Stimulated activated CD8-positive, alpha-beta memory T cell treated with anti-CD3 and anti-CD28 coated beads, Interleukin-12 subunit alpha, Interleukin-12 subunit beta, amount 100 ng/mL, for 1 hour (primary cell): Measurements from ENCODE around the gene APPL2.
"Not testable (repeated sequence)": the region's sequence is repeated elsewhere in the genome, so short reads cannot be mapped to it uniquely, and the experiment has no call there.

Experiments
- DNase-seq: peaks from one replicate; pipeline ENCODE4 v3.0.0-alpha.2; 2020; ENCODE audit warnings: low read depth

The APPL2 gene

DNA sequence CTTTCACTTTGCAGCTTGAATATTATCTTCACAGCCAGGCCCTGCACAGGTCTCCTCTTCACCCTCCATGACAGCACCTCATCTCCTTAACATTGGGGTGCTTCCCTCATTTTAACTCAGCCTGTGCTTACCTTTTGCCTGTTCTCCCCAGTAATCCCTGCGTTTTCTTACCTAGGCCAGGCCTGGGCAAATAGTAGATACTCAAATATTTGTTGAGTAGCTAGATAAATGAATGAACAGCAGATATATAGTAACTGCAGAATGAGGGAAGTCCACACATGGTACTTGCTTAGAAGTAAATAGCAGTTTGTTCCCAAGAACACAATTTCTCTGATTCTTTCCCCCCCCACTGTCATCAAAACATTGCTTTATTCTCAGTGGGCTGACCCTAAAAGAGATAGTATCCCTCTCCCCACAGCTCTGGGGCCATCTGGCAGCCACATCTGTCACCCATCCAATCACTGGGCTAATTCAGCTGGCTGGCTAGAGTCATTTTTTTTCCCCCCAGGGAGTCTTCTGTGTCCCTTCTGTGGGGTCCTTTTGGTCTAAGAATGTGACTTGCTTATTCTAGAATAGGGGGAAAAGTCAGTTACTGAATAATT lies 43.2 kb downstream of the APPL2 start:
- DNase-seq: no peak

DNA sequence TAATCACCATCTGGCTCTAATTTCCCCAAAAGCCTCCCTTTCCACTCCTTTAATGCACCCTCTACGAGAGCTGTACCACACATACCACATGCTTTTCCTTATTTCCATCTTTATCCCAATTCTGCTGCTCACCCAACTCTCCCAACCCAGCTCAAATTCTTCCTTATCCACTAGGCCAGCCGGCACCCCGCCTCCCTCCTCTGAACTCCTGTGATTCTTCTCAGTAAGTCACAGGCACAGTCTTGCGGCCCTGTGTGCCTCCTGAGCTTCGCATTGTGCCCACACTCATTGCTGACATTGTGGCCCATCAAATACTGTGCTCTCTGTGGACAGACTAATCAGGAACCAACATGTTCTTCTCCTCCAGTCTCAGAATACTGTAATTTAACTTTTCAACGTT lies 45.4 kb downstream of the APPL2 start:
- DNase-seq: no peak

DNA sequence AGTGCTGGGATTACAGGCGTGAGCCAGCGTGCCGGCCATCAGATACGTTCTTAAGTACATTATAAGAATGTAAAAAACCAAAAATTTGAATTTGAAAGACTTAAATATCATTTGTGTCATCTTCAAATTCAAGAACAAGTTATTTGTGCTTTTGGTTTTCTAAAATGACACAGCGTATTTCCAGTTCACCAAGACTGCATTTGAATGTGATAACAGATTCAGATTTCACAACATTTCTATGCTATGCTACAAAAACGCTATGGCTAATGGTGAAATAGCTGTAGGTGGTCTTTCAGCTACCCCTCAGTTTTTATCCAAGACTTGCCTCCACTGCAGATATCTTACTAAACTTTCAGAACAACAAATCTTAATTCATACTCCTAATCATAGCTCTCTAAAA lies 46.7 kb downstream of the APPL2 start:
- no peak for DNase-seq

DNA sequence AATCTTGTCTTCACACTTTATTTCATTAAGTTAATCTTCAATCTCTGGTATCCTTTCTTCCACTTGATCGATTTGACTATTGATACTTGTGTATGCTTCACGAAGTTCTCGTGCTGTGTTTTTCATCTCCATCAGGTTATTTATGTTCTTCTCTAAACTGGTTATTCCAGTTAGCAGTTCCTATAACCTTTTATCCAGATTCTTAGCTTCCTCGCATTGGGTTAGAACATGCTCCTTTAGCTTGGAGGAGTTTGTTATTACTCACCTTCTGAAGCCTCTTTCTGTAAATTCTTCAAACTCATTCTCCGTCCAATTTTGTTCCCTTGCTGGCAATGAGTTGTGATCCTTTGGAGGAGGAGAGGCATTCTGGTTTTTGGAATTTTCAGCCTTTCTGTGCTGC lies 52.0 kb downstream of the APPL2 start:
- DNase-seq: not testable (repeated sequence)

DNA sequence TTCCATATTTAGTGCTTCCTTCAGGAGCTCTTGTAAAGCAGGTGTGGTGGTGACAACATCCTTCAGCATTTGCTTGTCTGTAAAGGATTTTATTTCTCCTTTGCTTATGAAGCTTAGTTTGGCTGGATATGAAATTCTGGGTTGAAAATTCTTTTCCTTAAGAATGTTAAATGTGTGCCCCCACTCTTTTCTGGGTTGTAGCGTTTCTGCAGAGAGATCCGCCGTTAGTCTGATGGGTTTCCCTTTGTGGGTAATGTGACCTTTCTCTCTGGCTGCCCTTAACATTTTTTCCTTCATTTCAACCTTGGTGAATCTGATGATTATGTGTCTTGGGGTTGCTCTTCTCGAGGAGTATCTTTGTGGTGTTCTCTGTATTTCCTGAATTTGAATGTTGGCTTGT lies 52.6 kb downstream of the APPL2 start:
- not testable (repeated sequence) for DNase-seq

DNA sequence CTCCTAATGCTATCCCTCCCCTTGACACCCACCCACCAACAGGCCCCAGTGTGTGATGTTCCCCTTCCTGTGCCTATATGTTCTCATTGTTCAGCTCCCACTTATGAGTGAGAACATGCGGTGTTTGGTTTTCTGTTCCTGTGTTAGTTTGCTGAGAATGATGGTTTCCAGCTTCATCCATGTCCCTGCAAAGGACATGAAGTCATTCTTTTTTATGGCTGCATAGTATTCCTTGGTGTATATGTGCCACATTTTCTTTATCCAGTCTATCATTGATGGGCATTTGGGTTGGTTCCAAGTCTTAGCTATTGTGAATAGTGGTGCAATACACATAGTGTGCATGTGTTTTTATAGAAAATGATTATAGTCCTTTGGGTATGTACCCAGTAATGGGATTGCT lies 56.9 kb downstream of the APPL2 start:
- DNase-seq: not testable (repeated sequence)

DNA sequence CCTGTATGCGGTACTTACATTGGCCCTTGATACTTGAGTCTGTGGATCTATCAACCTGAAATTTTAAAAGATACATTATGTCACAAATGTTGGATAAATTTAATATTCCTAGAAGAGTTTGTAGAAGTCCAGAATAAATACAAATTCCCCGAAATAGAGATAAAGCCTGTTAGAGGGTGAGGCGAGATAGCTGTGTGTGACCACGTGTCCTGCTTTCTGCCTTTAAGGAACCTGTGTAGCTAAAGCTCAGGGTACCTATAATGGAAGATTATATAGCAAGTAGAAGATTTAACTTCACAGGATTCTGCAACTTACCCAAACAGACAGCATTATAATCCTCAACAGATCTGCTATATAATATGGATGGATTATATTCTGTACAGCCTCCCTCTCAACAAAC lies 58.8 kb downstream of the APPL2 start:
- DNase-seq: no peak

DNA sequence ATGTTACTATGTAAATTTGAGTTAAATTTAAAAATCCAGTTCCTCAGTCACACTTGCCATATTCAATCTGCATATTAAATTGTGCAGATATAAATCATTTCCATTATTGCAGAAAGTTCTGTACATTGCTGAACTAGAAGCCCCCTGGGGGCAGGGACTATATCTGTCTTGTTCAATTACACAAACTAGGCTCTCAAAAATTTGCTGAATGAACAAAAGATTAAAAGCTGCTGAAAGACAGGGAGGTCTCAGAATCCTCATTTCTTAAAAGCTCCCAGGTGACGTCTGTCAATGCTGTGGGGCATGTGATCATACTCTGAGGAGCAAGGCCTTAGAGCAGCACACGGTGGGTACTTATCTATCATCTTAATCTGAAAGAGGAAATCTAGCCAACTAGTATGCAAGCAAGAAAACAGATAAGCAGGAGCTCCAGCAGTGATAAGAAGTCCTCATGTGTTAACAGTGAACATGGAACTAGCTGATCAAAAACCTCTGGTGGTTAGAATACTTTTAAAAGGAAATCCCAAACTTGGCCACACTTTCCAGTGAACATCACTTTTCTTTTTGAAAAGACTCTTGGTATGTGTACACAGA lies 60.5 kb downstream of the APPL2 start:
- DNase-seq: no peak

DNA sequence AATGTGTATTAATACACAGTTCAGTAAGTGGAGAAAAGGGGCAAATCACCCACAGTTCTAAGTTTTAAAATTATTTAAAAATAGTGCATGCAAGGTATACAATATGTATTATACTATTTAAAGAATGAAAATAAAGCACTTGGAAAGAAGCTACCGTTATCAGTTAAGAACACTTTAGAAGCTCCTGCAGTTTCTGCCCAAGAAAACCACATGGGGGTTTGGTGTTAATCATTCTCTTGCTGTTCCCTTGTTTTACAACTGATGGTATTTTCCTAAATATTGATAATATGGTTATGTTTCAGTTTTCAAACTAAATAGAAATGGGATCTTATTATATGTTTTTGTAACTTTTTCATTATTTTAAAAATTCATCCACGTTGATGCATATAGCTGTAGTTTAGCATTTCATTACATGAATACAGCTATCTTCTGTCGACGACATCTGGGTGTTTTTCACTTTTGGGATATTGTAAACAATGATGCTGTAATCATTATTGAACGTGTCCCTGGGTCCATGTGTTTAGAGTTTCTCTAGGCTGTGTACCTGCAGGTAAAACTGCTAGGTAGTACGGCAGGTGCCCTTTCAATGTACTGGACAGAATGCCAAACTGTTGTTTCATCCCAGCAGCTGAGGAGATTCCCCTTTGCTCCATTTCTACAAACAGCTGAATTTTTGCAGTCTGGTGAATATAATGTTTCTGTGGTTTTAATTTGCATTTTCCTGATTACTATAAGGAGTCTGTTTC lies 64.1 kb downstream of the APPL2 start:
- no peak for DNase-seq

DNA sequence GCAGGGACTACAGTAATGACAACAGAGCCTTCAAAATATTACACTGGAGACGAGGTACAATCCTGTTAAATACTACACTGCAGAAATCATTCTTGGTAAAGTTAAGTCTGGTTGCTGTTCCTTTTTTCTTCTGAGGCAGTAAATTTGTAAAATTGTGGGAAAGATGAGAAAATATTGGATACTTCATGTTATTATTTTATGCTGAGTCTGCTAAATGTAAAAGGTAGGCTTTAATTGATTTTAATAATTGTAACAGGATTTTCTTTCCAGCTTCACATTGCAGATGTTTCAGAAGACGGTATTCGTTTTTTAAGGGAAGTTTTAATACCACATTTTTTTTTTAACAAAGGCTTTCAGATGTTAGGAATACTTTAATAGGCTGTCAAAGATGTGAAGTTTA lies 65.8 kb downstream of the APPL2 start:
- DNase-seq: no peak

DNA sequence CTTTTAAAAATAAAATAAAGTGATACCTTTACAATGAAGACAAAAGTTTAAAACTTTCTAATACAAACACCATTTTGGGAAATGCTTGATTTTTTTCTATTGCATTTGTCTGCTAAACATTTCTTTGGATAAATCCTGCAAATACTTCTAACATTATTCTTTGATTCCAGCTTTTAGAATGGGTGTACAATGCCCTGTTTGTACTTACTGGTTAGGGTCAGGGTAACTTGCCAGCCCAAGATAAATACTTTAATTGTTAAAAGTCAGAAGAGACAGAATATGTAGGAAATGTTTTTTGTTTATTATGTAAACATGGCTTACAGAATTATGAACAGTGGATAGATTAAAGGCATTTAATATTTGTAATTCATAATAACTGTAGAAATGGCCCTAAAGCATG lies 68.0 kb downstream of the APPL2 start:
- no peak for DNase-seq

DNA sequence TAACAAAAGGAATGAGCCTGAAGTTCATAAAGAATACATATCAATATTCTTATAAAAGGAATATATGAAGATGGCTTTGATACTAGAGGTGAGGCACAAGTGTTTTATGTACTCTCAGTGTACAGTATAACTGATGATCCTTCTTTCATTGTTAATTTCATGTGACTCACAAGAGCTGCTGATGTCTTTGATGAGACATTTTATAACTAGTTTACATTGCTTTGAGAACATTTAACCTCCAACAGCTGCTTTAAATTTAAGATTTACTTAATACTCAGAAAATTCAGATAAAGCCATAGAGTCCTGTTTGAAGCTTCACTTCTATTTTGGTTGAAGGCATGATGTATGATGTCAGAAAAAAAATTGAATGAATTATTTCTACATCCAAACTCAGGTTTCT lies 68.6 kb downstream of the APPL2 start:
- DNase-seq: no peak

DNA sequence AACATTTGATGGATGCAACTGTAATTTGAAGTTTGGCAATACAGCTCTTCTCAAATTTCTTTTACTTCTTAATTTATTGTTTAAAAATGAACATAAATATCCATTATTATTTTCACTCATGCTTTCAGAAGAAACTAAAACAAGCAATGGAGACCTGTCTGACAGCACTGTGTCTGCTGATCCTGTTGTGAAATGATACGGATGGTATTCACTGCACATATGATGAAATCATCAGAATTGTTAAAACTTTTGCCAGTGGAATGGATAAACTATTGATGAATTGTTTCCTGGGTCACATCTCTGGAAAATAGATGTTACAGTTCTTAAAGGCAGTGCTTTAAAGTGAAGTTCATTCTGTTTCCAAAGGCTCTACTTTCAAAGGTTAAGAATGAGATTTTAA lies 69.2 kb downstream of the APPL2 start:
- no peak for DNase-seq

DNA sequence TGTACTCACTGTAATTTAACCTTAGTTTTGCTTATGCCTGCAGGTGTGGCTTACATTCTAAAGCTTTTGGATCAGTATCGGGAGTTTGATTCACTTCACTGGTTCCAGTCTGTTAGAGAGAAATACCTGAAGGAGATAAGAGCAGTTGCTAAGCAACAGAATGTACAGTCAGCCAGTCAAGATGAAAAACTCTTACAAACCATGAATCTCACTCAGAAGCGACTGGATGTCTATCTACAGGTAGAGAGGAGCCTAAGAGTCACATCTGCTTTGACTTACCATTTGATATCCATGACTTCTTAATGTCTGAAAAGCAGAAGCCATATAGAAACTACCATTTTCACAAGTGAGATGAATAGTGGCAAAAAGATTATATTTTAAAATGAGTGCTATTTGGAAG lies 71.9 kb downstream of the APPL2 start:
- no peak for DNase-seq

DNA sequence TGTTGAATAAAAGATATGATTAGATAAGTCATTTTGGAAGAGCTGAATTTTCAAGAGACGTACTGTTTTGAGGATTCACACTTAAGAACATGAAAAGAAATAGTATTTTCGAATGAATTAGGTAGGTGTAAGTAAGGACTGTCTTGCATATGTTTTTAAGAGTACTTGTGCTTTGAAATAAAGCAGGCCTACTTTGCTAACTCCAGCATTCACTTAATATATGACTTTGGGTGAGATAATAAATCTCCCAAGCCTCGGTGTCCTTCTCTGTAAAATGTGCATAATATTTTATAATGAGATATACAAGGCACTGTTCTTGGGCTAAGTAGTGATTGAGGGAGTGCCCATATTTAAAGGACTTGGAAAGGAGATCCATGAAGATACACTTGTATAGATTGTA lies 73.8 kb downstream of the APPL2 start:
- no peak for DNase-seq

DNA sequence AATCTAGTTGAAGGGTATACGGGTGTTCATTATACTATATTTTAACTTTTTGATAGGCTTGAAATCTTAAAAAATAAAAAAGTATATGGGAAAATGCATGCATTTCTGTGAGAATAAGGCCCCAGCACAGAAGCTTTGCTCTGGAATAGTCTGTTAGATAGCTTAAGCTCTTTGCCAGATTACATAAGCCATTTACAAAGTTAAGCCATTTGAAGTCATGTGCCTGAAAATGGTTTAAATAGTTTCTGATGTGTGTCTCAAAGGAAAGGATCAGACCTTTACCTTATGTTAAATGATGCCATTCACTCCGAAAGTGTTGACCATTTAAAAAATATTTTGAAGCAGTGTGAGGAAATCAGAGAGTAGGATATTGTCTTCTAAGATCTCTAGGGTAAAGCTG lies 77.1 kb downstream of the APPL2 start:
- no peak for DNase-seq

DNA sequence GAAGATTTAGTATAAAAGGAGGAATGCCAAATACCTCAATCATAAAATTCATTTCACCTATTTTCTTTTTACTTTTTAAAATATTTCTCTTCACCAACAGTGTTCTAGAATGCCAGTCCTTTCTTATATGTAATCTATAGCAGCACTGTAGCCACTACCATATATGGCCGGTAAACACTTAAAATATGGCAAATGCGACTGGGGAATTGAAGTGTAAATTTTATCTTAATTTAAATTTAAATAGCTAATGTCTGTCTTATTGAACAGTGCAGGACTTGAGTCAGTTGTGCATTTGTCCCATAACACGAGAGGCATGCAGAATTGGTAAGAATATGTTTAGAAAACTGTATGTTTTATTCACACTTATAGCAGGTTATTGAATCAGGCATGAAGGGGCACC lies 78.4 kb downstream of the APPL2 start:
- DNase-seq: no peak

DNA sequence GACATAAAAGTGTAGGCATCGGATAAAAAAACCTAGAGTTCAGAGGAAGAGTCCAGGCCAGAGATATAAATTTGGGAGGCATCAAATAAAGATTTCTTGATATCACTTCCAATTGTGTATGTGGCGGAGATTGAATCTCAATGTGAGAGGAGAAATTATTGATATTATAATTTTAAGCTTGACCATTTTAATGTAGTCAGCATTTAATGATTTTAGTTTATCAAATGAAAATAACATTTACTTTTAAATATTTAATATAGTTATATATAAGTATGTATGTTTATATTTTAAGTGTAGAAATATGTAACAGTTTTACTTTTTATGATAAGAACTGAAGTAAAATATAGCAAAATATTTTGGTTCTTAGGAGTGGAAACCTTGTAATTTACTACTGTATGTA lies 79.7 kb downstream of the APPL2 start:
- no peak for DNase-seq

DNA sequence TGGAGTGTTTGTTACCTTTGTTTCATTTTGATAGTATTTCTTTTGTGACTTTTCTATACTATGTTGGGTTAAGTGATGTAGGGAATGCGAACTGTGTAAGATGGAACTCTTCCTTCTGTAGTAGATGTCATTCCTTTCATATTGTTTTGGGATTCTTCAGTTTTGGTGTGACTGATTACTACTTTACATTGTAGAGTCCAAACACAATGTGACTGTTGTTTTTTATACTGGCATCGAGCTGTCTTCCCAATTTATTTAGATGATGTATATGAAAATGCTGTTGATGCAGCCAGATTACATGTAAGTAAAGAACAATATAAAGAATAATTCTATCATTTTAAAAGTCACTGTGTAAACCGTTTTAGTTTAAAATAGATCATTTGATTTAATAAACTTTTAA lies 93.7 kb downstream of the APPL2 start:
- DNase-seq: no peak

DNA sequence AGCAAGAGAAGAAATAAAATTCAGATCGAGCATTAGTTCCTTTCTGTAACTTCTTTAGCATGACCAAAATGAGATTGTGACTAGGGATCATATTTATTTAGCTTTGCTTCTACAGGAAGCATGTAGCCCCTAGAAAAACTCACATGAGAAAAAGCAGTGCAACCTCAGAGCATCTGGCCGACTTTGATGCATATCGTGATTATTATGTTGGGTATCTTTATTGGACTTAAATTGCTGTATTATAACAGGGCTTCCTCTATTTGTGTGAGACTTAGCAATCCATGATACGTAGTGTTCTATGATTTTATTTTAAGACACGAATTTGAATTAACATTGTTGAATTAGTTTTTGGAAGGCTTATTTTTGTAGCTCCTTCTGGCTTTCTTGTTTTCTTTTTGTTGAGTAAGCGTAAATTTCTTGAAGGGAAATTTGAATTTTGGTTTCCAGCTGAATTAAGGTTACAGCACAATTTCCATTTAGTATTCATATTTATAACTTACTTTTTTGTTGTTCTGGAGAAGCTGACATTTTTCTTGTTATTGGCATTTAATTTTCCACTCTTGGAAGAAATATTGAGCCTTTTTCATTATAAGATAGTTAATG lies 94.6 kb downstream of the APPL2 start:
- no peak for DNase-seq

DNA sequence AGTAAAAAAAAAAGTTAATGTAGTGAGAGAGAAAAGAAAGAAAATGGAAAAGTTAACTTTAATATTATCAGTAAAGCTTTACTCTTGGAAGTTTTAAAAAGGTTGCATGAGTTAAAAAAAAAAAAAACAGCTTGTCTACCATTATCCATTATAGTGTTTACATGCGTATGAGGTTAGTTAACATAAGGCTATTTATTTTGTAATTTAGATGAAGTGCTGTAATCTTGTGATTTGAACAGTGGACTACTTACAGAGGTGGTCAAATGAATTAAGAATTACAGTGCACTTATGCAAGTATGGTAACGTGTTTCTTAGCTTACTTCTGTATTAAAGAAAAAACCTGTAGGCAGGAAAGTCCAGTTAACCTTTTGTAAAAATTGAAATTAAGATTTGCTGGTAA lies 97.7 kb downstream of the APPL2 start:
- DNase-seq: no peak
